Transverse colon (tissue), 3 donors: ENCODE measurements around the gene FBXW10B.

ENCODE experiments used
- POLR2A ChIP-seq: fragments of 450-650 bp; IDR thresholded peaks from one replicate; pipeline ENCODE4 v1.6.1; 2016; ENCODE audit warnings: antibody characterized with exemption, mild to moderate bottlenecking, moderate library complexity
- TF ChIP-seq, protein P1 (sequence below), 5 experiments: fragments of 200-600 bp in 3 of 5; fragments of 450-650 bp in 2 of 5; sonication (generic) in 3 of 5; IDR thresholded peaks; 1 replicate in 2 of 5; 2 replicates in 3 of 5; pipeline ENCODE4 v1.5.1; 2016 to 2017; ENCODE audit warnings: antibody characterized with exemption in 5 of 5, inconsistent platforms in 3 of 5, mild to moderate bottlenecking in 2 of 5, moderate library complexity in 1 of 5

DNA sequence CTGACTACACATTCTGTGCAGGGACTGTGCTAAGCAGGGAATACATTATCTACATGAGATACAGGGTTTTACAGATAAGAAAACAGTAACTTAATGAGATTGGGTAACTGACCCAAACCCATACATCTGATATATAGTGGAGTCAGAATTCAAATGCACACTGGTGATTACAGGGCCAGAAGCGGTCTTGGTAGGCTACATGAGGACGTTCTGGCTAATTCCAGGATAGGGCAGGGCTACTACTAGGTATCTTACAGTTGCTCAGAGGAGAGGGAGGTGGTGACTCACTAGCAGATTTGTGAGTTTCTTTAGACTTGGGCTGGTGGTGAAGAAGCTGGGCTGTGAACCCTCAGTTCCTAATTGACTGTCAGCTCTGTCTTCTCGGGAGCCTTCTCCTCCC is 43.2 kb upstream of the FBXW10B start:
- TF ChIP-seq, protein P1, sequence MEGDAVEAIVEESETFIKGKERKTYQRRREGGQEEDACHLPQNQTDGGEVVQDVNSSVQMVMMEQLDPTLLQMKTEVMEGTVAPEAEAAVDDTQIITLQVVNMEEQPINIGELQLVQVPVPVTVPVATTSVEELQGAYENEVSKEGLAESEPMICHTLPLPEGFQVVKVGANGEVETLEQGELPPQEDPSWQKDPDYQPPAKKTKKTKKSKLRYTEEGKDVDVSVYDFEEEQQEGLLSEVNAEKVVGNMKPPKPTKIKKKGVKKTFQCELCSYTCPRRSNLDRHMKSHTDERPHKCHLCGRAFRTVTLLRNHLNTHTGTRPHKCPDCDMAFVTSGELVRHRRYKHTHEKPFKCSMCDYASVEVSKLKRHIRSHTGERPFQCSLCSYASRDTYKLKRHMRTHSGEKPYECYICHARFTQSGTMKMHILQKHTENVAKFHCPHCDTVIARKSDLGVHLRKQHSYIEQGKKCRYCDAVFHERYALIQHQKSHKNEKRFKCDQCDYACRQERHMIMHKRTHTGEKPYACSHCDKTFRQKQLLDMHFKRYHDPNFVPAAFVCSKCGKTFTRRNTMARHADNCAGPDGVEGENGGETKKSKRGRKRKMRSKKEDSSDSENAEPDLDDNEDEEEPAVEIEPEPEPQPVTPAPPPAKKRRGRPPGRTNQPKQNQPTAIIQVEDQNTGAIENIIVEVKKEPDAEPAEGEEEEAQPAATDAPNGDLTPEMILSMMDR (IDR thresholded peaks at IDR 0.05): no peak
- TF ChIP-seq POLR2A: no peak
